ENCODE measurements around the gene SOX8. TPM values are rescaled to one million over a fixed set of nuclear protein-coding genes. Genes with fewer than 3 reads are reported as not detected.

SOX8 gene
- total and polyA plus RNA-seq, 10 of the 15 experiments (the other 5 are each of a cell fraction or from before 2014, with no cell fraction given), result not detected

- DNase-seq (ENCODE audit: low read depth, low spot score) (no peak), ATAC-seq (no peak), FAIRE-seq (no peak)
- no peaks in the 10 kb centered on the region for H4K20me1 ChIP-seq (ENCODE audit: control insufficient read depth, insufficient read depth)
- H3K27me3 ChIP-seq (replicated peaks in 1 of 2; ENCODE audit: control insufficient read depth in 2 of 2, insufficient read depth in 2 of 2, low read length in 1 of 2), result no peaks in the 10 kb centered on the region; a peak in 1 of 4 replicates
- no peak overlapping the region for H3K9ac ChIP-seq (ENCODE audit: control insufficient read depth, insufficient read depth, low read length)
- ChIA-PET CTCF (no interaction called here), RAD21 (ENCODE audit: unreplicated experiment) (no interaction called here), POLR2A (no interaction called here), SMC1A (ENCODE audit: uncharacterized antibody, unreplicated experiment) (no interaction called here)
- H3K4me3 ChIP-seq, result no peak overlapping the region
- H3K79me2 ChIP-seq (ENCODE audit: control insufficient read depth, insufficient read depth, low read length), result no peaks in the 10 kb centered on the region; the same call in 1 of the 2 replicates
- H3K36me3 ChIP-seq (ENCODE audit: control insufficient read depth in 2 of 2, insufficient read depth in 2 of 2, low read length in 1 of 2), result no peaks in the 10 kb centered on the region
- no peak overlapping the region for H3K27ac ChIP-seq (ENCODE audit: control insufficient read depth, insufficient read depth)
- BruUV-seq (replicated peaks), result no TSS peak
- H3K9me3 ChIP-seq (replicated peaks; ENCODE audit: control insufficient read depth, insufficient read depth, low read length), result peaks cover 2% of the 10 kb centered on the region; the same call in 1 of the 3 replicates
- in situ Hi-C loops (cut with MboI), result no loop called here
- no peak overlapping the region for H2AFZ ChIP-seq (ENCODE audit: control insufficient read depth, low read depth, low read length)
- WGBS (ENCODE audit: insufficient coverage, insufficient replicate concordance, low lambda C conversion rate, missing lambda C conversion rate), result 61% methylated on average over 15 of the region's 17 CpGs
- H3K4me1 ChIP-seq (ENCODE audit: control insufficient read depth, insufficient read depth, low read length), result peaks cover 3% of the 10 kb centered on the region
- intact Hi-C loops (cut with micrococcal nuclease; ENCODE audit: unreplicated experiment), result no loop called here
- no peak overlapping the region for H3K4me2 ChIP-seq (ENCODE audit: control insufficient read depth, insufficient read depth)
- TF ChIP-seq MTA2 (IDR thresholded peaks at IDR 0.05; ENCODE audit: low read depth), result no peak
- no peak for TF ChIP-seq SPI1 (IDR thresholded peaks at IDR 0.05; ENCODE audit: borderline replicate concordance, insufficient read depth, low read depth, low read length)
- TF ChIP-seq POU2F2 (IDR thresholded peaks at IDR 0.05; ENCODE audit: borderline replicate concordance, low read depth, low read length), result no peak
- no peak for TF ChIP-seq ATF3 (IDR thresholded peaks at IDR 0.05; ENCODE audit: borderline replicate concordance, extremely low read depth, low read depth, low read length)
- no peak for TF ChIP-seq ZNF217 (IDR thresholded peaks at IDR 0.05)
- no peak for TF ChIP-seq IKZF1 (conservative IDR thresholded peaks at IDR 0.05)
- TF ChIP-seq PAX8 (IDR thresholded peaks at IDR 0.05), result no peak
- TF ChIP-seq SREBF1 (IDR thresholded peaks at IDR 0.05; ENCODE audit: low read length), result no peak
- no peak for TF ChIP-seq IRF5 (IDR thresholded peaks at IDR 0.05; ENCODE audit: borderline replicate concordance)
- TF ChIP-seq MEF2A (IDR thresholded peaks at IDR 0.05; ENCODE audit: insufficient read depth, low read depth, low read length), result no peak
- TF ChIP-seq RAD21 (IDR thresholded peaks at IDR 0.05; ENCODE audit: insufficient read depth, low read depth, low read length), result no peak
- no peak for TF ChIP-seq ZNF687 (IDR thresholded peaks at IDR 0.05)
- TF ChIP-seq ASH2L (IDR thresholded peaks at IDR 0.05; ENCODE audit: borderline replicate concordance, low read depth), result no peak
- no peak for TF ChIP-seq CBFB (IDR thresholded peaks at IDR 0.05; ENCODE audit: low read depth)
- TF ChIP-seq FOXK2 (IDR thresholded peaks at IDR 0.05), result no peak
- no peak for TF ChIP-seq GATAD2B (conservative IDR thresholded peaks at IDR 0.05; ENCODE audit: low read depth)
- no peak for TF ChIP-seq RUNX3 (IDR thresholded peaks at IDR 0.05; ENCODE audit: low read length)
- TF ChIP-seq TBL1XR1 (IDR thresholded peaks at IDR 0.05; ENCODE audit: low read depth, low read length), result no peak
These were observed 8.2 kb upstream of the SOX8 start for GRCh38 chr16:973366-973765.

Data from GM12878 (cell line).